Ovary (tissue), 3 donors: ENCODE measurements around the gene PRRC2A.

Experiments
- CTCF ChIP-seq, 3 donors: fragments of 450-650 bp in 2 of 3; fragments of 200-600 bp in 1 of 3; IDR thresholded peaks; one replicate each; pipeline versions ENCODE4 v1.5.1 to v1.8.0; 2016 to 2022; ENCODE audit warnings: antibody characterized with exemption in 3 of 3, mild to moderate bottlenecking in 1 of 3
- EP300 ChIP-seq: sonication (generic); formaldehyde crosslinking; IDR thresholded peaks from one replicate; pipeline ENCODE4 v1.6.1; 2017; ENCODE audit warnings: antibody characterized with exemption
- POLR2A ChIP-seq: fragments of 450-650 bp; IDR thresholded peaks from one replicate; pipeline ENCODE4 v1.6.1; 2017; ENCODE audit warnings: antibody characterized with exemption, mild to moderate bottlenecking, moderate library complexity
- donor health status: DM: no; HTN: no; CAD: no.

- TF ChIP-seq CTCF (IDR thresholded peaks at IDR 0.05) = no peak
- no peak for TF ChIP-seq POLR2A
- no peak for TF ChIP-seq EP300
Observed at GRCh38 chr6:31626952-31627351, 6.4 kb downstream of the PRRC2A start.
